Breast epithelium (tissue), 4 donors: ENCODE results near the gene ADAMTSL2. TPM values are rescaled to one million over a fixed set of nuclear protein-coding genes. Genes with fewer than 3 reads are reported as not detected.

Source experiments
- DNase-seq, 2 donors: peaks; one replicate each; pipeline ENCODE4 v3.0.0-alpha.2; 2019; ENCODE audit warnings: low spot score in 2 of 2
- H3K27ac ChIP-seq, 2 donors: fragments of 200-600 bp; sonication (generic) in 1 of 2; one replicate each; pipeline ENCODE4 v1.5.1; 2016 to 2019; ENCODE audit warnings: mild to moderate bottlenecking in 1 of 2
- H3K27me3 ChIP-seq, 2 donors: fragments of 200-600 bp; sonication (generic) in 1 of 2; one replicate each; pipeline versions ENCODE4 v1.5.1 to v1.6.0; 2017 to 2019; ENCODE audit warnings: control low read depth in 1 of 2, mild to moderate bottlenecking in 1 of 2
- H3K36me3 ChIP-seq: fragments of 200-600 bp; one replicate; pipeline ENCODE4 v1.5.1; 2019
- H3K4me1 ChIP-seq, 2 donors: fragments of 200-600 bp; sonication (generic); one replicate each; pipeline ENCODE4 v1.5.1; 2016 to 2019; ENCODE audit warnings: control low read depth in 1 of 2
- H3K4me3 ChIP-seq, 3 donors: fragments of 200-600 bp; sonication (generic); 1 replicate in 2 of 3; 2 replicates in 1 of 3; pipeline ENCODE4 v1.5.1; 2016 to 2019; ENCODE audit warnings: mild to moderate bottlenecking in 3 of 3, moderate library complexity in 2 of 3
- H3K9me3 ChIP-seq, 2 donors: fragments of 200-600 bp; sonication (generic) in 1 of 2; one replicate each; pipeline ENCODE4 v1.5.1; 2016 to 2019; ENCODE audit warnings: control low read depth in 1 of 2
- POLR2A ChIP-seq: fragments of 450-650 bp; IDR thresholded peaks from one replicate; pipeline ENCODE4 v1.6.1; 2016; ENCODE audit warnings: antibody characterized with exemption, mild to moderate bottlenecking, moderate library complexity
- POLR2AphosphoS5 ChIP-seq, 3 donors: sonication (generic); formaldehyde crosslinking; IDR thresholded peaks; one replicate each; pipeline ENCODE4 v1.6.1; 2017; ENCODE audit warnings: antibody characterized with exemption in 3 of 3
- intact Hi-C: fragments of 100-400 bp; cut with DNase I; formaldehyde crosslinking; loops from one replicate; pipeline ENCODE4 v1.15.1; 2023; ENCODE audit warnings: low total_unique reads
- total RNA-seq, 3 donors: library from RNA; depleted of rRNA; stranded (reverse); fragments of >200 nt; gene quantifications; one replicate each; pipeline ENCODE4 v1.1.0, GENCODE V29; 2016
- TF ChIP-seq, protein P1 (sequence below), 3 donors: fragments of 450-650 bp; IDR thresholded peaks; one replicate each; pipeline ENCODE4 v1.5.1; 2016 to 2017; ENCODE audit warnings: antibody characterized with exemption in 3 of 3, mild to moderate bottlenecking in 3 of 3, moderate library complexity in 3 of 3

ADAMTSL2 gene
- total RNA-seq, 3 donors from 2014 or later: 0.33 to 0.80 (median 0.44) TPM

DNA sequence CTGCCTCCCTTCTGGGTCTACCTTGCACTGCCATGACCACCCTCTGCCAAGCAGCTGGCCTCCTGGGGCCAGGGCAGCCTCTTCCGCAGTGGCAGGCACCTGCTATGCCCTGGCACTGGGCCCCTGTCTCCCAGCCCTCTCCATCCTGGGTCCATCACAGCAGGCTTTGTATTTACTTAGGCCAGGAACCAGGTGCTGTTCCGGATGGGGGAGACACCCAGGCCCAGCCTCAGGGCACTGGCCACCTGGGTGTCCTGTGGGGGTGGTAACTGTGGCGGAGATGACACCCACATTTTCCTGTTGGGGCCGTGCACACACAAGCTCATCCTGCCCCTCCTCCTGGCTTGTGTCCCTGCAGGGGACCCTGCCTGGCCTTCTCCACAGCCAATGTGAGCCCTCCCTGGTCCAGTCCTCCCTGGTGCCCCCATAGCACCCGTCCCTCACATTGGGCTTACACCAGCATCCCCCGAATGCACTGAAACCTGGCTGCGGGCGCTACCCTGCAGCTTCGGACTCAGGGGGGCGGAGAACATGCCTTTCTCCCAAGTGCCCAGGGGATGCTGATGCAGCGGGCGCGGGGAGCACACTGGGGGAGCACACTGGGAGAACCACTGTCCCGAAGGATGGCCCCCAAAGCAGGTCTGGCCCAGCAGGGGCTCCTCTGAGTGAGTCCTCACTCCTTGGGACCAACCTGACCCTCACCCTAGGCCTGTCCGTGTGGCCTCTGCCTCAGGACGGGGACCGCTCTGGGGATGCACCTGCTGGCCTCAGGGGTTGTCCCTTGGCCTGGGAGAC is 56.8 kb downstream of the ADAMTSL2 start:
- Histone ChIP-seq H3K4me1 (no peaks in the 10 kb centered on the region), H3K27ac (no peak overlapping the region), H3K9me3 (peaks cover under 1 to 1% of the 10 kb centered on the region in 2 donors), H3K4me3 (no peak overlapping the region), H3K36me3 (no peaks in the 10 kb centered on the region), H3K27me3 (peaks cover 0 to 57% of the 10 kb centered on the region in 2 donors)
- no peak for DNase-seq
- TF ChIP-seq, protein P1, sequence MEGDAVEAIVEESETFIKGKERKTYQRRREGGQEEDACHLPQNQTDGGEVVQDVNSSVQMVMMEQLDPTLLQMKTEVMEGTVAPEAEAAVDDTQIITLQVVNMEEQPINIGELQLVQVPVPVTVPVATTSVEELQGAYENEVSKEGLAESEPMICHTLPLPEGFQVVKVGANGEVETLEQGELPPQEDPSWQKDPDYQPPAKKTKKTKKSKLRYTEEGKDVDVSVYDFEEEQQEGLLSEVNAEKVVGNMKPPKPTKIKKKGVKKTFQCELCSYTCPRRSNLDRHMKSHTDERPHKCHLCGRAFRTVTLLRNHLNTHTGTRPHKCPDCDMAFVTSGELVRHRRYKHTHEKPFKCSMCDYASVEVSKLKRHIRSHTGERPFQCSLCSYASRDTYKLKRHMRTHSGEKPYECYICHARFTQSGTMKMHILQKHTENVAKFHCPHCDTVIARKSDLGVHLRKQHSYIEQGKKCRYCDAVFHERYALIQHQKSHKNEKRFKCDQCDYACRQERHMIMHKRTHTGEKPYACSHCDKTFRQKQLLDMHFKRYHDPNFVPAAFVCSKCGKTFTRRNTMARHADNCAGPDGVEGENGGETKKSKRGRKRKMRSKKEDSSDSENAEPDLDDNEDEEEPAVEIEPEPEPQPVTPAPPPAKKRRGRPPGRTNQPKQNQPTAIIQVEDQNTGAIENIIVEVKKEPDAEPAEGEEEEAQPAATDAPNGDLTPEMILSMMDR (IDR thresholded peaks at IDR 0.05): no peak
- TF ChIP-seq POLR2AphosphoS5 (IDR thresholded peaks at IDR 0.05) (no peak), POLR2A (no peak)
- intact Hi-C loops: no loop called here

DNA sequence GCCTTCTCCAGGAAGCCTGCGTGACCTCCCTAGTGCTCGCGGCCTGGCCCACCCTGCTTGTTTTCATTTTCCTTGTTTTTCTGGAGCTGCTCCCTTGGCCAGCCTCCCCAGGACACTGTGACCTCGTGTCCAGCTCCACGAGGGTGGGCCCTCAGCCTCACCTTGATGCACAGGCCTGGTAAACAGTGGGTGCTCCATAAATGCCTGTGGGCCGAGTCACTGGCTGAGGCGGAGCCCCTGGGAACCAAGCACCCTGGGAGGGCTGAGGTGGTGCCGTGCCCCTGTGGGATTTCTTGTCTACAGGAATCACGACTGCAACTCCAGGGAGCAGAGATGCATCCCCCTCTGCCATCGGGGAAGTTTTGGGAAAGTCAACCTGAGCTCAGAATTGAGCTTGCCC is 57.5 kb downstream of the ADAMTSL2 start:
- peaks cover 0 to 50% of the 10 kb centered on the region in 2 donors for H3K27me3 ChIP-seq
- peaks cover 8% of the 10 kb centered on the region in 2 donors for H3K9me3 ChIP-seq
- no peak overlapping the region for H3K27ac ChIP-seq
- no peak overlapping the region for H3K4me3 ChIP-seq
- intact Hi-C loops: no loop called here
- TF ChIP-seq, protein P1 (IDR thresholded peaks at IDR 0.05): no peak
- TF ChIP-seq POLR2A: no peak
- H3K4me1 ChIP-seq: no peaks in the 10 kb centered on the region
- no peak for DNase-seq
- no peaks in the 10 kb centered on the region for H3K36me3 ChIP-seq

DNA sequence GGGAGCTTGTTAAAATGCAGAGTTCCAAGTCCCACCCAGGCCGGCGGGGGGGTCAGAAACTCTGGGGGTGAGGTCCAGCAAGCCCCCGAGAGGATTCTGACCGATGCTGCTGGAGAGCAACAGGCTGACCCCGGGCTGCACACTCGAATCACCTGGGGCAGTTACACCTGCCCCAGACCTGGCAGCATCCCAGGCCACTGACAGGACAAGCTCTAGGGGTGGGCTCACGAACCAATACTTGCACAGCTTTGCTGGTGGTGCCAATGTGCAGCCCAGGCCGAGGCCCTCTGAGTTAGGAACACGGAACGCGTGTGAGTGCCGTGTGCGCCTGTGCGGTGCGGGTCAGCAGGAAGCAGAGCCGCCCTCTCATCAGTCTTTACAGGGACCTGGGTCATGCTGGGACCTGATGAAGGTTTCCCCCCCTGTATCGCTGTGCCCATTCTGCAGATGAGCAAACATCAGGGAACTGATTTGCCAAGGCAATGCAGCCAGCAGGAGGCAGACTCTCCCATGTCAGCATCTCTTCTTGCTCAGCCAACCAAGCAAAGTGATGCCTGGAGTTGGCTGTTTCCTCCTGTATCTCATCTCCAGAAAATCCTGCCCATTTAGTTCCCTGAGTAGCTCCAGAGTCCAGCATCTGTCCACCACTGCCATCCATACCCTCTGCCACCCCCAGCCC is 58.4 kb downstream of the ADAMTSL2 start:
- Histone ChIP-seq H3K36me3 (no peaks in the 10 kb centered on the region), H3K4me3 (no peak overlapping the region), H3K4me1 (no peaks in the 10 kb centered on the region), H3K27me3 (peaks cover 0 to 45% of the 10 kb centered on the region in 2 donors), H3K27ac (no peak overlapping the region), H3K9me3 (peaks cover 15 to 17% of the 10 kb centered on the region in 2 donors)
- TF ChIP-seq, protein P1 (IDR thresholded peaks at IDR 0.05): no peak
- TF ChIP-seq POLR2A: no peak
- no peak for TF ChIP-seq POLR2AphosphoS5 (IDR thresholded peaks at IDR 0.05)
- no peak for DNase-seq
- intact Hi-C loops: no loop called here

DNA sequence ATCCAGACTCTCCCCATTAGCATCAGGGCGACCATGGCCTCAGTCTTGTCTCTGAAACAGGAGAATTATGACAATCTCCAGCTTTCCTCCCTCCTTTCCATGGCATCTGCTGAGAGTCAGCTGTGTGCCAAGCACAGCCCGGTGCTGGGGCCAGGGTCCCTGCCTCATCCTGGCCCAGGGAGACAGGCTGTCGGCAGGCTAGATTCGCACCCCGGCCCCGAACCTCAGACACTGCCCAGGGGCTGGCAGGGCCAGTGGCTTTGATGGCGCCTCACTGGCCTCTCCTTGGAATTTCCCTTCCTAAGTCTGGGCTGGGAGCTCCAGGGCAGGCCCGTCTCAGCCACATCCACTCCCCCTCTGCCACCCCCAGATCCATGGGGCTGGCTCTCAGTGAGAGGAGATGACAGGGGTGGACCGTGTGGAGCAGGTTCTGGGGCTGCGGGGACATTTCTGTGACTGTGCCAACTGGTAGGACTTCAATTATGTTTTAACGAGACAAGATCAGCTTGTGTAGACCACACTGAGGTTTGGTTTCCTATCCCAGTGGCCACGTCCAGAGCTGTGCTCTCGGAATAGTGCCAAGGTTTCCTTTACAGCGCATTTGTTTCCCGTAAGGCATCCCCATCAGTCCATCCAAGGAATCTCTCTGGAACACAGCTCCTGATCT is 59.2 kb downstream of the ADAMTSL2 start:
- Histone ChIP-seq H3K4me3 (no peak overlapping the region), H3K9me3 (peaks cover 23 to 24% of the 10 kb centered on the region in 2 donors), H3K4me1 (no peaks in the 10 kb centered on the region), H3K27me3 (peaks cover 0 to 45% of the 10 kb centered on the region in 2 donors), H3K27ac (no peak overlapping the region), H3K36me3 (no peaks in the 10 kb centered on the region)
- TF ChIP-seq, protein P1 (IDR thresholded peaks at IDR 0.05): no peak
- TF ChIP-seq POLR2AphosphoS5 (IDR thresholded peaks at IDR 0.05): no peak
- no peak for TF ChIP-seq POLR2A
- DNase-seq: no peak
- intact Hi-C loops: no loop called here

DNA sequence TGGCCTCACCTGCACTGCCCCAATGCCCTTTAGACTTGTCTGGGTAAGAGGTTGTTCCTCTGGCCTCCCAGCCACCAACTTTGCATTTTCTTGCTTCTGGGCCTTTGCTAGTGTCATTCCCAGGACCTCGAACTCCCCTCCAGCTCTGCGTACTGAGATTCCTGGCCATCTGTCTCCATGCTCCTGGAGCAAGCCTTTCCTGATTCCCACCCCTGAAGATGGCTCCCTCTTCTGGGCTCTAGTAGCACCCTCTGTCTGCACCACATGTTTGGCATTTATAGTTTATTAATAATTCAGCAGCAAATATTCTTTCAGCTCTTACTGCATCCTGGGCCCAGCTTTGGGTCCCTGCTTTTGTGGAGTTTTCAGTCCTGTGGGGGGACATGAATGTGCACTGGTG is 59.8 kb downstream of the ADAMTSL2 start:
- no peak for TF ChIP-seq POLR2A
- TF ChIP-seq POLR2AphosphoS5 (IDR thresholded peaks at IDR 0.05): no peak
- TF ChIP-seq, protein P1 (IDR thresholded peaks at IDR 0.05): no peak
- Histone ChIP-seq H3K4me1 (no peaks in the 10 kb centered on the region), H3K27ac (no peak overlapping the region), H3K27me3 (peaks cover 0 to 45% of the 10 kb centered on the region in 2 donors), H3K9me3 (peaks cover 23 to 29% of the 10 kb centered on the region in 2 donors), H3K4me3 (no peak overlapping the region), H3K36me3 (no peaks in the 10 kb centered on the region)
- intact Hi-C loops: no loop called here
- no peak for DNase-seq
